ENCODE results near the gene CKMT2. TPM values are rescaled to one million over a fixed set of nuclear protein-coding genes. Genes with fewer than 3 reads are reported as not detected.

CKMT2 gene
- total RNA-seq, 1 donor from 2014 or later, result not detected

DNA sequence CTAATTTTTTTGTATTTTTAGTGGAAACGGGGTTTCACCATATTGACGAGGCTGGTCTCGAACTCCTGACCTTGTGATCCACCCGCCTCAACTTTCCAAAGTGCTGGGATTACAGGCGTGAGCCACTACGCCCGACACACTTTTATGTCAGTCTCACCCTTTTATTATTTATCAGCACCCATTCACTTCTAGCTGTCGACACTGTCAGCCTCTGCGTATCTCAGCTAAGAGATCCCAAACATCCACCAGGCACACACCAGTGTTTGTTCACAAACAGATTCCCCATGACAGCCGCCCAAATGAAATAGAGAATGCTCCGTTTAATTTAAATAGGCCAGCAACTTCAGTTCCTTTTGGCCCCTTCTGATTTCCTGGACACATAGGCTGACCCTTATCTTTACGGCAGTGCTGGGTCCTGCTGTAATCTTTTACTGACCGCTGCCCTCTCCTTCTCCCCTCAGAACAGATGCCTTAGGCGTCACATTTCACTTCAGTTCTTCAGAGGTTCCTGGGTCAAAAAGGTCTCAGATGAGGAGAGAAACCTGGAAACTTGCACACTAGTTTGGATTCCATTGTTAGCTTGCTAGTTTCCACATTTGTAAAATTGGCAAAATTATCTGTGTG lies 43.1 kb upstream of the CKMT2 start:
- TF ChIP-seq, protein P1, sequence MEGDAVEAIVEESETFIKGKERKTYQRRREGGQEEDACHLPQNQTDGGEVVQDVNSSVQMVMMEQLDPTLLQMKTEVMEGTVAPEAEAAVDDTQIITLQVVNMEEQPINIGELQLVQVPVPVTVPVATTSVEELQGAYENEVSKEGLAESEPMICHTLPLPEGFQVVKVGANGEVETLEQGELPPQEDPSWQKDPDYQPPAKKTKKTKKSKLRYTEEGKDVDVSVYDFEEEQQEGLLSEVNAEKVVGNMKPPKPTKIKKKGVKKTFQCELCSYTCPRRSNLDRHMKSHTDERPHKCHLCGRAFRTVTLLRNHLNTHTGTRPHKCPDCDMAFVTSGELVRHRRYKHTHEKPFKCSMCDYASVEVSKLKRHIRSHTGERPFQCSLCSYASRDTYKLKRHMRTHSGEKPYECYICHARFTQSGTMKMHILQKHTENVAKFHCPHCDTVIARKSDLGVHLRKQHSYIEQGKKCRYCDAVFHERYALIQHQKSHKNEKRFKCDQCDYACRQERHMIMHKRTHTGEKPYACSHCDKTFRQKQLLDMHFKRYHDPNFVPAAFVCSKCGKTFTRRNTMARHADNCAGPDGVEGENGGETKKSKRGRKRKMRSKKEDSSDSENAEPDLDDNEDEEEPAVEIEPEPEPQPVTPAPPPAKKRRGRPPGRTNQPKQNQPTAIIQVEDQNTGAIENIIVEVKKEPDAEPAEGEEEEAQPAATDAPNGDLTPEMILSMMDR (IDR thresholded peaks at IDR 0.05; ENCODE audit: insufficient read depth, low read length, poor library complexity, severe bottlenecking), result no peak
- Histone ChIP-seq H3K36me3 (ENCODE audit: control insufficient read depth, insufficient read depth, low read length) (no peaks in the 10 kb centered on the region), H3K27me3 (ENCODE audit: control insufficient read depth, insufficient read depth, low read length) (no peaks in the 10 kb centered on the region), H3K4me3 (ENCODE audit: low read depth, low read length) (no peak overlapping the region)
- DNase-seq (ENCODE audit: low read depth), result no peak

DNA sequence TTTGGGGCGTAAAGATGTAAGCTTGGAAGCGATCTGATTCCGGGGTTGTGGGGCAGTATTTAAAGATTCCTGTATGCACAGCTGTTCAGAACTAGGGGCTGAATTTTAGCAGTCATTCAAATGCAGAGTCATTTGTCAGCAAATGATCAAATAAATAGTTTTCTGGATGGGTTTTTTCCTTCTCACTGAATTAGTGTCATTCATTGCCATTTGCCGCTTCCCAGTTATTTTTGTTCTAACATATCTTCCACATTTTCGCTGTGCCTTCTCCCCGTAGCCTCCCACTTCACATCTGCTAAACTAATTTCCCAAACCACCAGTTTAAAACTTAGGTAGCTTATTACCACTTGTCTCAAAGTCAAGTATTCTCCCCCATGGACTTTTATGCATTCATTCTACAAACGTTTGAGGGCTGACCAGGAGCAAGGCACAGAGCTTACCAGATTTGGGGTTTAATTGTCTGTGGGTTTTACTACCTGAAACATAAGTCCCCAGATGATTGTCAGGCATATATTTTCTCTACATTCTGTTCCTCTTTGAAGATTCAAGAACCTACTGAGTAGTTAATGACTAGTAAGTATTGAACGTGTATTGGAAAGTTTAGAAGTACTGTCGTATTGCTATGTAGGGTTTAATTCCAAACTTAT lies 41.3 kb upstream of the CKMT2 start:
- TF ChIP-seq, protein P1 (IDR thresholded peaks at IDR 0.05; ENCODE audit: insufficient read depth, low read length, poor library complexity, severe bottlenecking), result no peak
- H3K36me3 ChIP-seq (ENCODE audit: control insufficient read depth, insufficient read depth, low read length), result no peaks in the 10 kb centered on the region
- H3K4me3 ChIP-seq (ENCODE audit: low read depth, low read length), result no peak overlapping the region
- no peak for DNase-seq (ENCODE audit: low read depth)
- H3K27me3 ChIP-seq (ENCODE audit: control insufficient read depth, insufficient read depth, low read length), result no peaks in the 10 kb centered on the region

DNA sequence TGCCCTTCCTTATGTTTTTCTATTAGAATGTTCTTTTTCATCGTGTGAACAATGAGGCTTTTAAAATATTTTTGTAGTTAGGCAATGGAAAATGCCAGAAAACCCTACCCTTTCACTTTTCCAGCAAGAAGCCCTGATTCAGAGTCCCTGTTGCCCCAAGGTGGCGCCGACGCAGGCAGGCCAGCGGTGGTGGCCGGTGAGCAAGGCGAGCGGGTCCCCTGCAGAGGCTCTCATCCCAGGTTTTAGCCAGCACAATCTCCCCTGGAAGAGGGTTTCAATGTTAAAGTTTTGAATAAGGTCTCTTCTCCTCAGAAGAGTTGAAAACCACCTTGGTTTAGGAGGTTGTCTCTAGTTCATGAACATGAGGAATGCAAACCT lies 40.8 kb upstream of the CKMT2 start:
- Histone ChIP-seq H3K36me3 (ENCODE audit: control insufficient read depth, insufficient read depth, low read length) (no peaks in the 10 kb centered on the region), H3K27me3 (ENCODE audit: control insufficient read depth, insufficient read depth, low read length) (no peaks in the 10 kb centered on the region), H3K4me3 (ENCODE audit: low read depth, low read length) (no peak overlapping the region)
- TF ChIP-seq, protein P1 (IDR thresholded peaks at IDR 0.05; ENCODE audit: insufficient read depth, low read length, poor library complexity, severe bottlenecking), result no peak
- no peak for DNase-seq (ENCODE audit: low read depth)

DNA sequence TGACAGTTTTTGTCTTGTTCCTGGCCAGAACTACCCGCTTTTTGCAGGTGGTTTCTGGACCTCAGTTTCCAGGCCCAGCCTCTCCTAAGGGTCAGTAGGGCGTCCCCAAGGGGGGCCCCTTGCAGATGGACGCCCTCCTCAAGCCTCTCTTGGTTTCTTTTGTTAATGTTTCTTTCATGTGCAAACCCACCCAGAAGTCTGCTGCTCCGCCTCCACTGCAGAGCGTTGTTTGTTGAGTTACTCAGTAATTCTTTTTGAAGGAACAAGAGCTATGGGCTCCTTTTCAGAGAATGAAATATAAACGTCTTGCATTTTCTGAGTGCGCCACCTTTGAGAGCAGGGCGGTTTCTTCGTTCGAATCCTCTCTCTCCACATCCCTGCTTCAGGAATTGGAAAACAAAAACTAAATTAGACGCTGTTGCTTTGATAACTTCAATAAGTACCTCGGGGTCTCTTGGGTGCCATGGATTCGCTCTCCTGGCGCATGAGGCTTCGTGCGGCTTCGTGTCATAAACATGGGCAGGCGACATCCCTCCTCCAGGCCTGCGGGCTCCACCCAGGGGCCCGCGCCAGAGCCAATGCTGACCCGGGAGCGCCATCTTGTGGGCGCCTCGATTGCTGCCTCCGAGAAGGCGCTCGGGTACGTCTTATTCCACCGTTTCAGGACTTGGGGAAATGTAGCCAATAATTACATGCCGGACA lies 38.3 kb upstream of the CKMT2 start:
- no peak for DNase-seq (ENCODE audit: low read depth)
- Histone ChIP-seq H3K27me3 (ENCODE audit: control insufficient read depth, insufficient read depth, low read length) (no peaks in the 10 kb centered on the region), H3K36me3 (ENCODE audit: control insufficient read depth, insufficient read depth, low read length) (no peaks in the 10 kb centered on the region), H3K4me3 (ENCODE audit: low read depth, low read length) (no peak overlapping the region)
- TF ChIP-seq, protein P1 (IDR thresholded peaks at IDR 0.05; ENCODE audit: insufficient read depth, low read length, poor library complexity, severe bottlenecking), result peak; percentile 97

DNA sequence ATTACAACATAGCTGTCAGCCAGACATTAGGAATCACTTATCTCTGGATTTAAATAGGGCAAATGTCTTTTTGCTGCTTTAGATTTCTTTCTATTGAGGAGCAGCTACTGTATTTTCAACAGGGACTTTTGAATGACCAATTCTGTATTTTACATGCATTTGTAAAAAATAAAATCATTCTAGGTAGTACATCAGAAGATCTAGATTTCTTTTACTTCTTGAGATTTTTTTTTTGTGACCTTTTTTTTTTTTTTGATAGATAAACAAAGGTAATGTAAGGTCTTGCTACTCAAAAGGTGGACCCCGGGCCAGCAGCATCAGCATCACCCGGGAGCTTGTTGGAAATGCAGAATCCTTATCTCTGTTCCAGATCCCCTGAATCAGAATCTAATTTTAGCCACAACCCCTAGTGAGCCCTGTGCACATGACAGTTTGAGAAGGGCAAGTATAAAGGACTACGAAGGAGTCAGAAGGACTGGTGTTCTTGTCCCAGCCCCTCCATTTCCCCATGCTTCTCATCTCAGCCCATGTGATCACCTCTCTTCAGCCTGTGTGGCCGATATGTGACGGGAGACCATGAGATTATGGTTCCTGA lies 37.7 kb upstream of the CKMT2 start:
- H3K27me3 ChIP-seq (ENCODE audit: control insufficient read depth, insufficient read depth, low read length), result no peaks in the 10 kb centered on the region
- no peaks in the 10 kb centered on the region for H3K36me3 ChIP-seq (ENCODE audit: control insufficient read depth, insufficient read depth, low read length)
- TF ChIP-seq, protein P1 (IDR thresholded peaks at IDR 0.05; ENCODE audit: insufficient read depth, low read length, poor library complexity, severe bottlenecking), result no peak
- DNase-seq (ENCODE audit: low read depth), result no peak
- no peak overlapping the region for H3K4me3 ChIP-seq (ENCODE audit: low read depth, low read length)
